GM12801 (cell line): ENCODE results near the gene NES.

Source experiments
- TF ChIP-seq, protein P1 (sequence below): IDR thresholded peaks from one replicate; pipeline ENCODE4 v1.5.1; 2011; ENCODE audit warnings: control low read depth; ENCODE audit not compliant: insufficient read length; ENCODE audit errors: extremely low read depth

The NES gene

DNA sequence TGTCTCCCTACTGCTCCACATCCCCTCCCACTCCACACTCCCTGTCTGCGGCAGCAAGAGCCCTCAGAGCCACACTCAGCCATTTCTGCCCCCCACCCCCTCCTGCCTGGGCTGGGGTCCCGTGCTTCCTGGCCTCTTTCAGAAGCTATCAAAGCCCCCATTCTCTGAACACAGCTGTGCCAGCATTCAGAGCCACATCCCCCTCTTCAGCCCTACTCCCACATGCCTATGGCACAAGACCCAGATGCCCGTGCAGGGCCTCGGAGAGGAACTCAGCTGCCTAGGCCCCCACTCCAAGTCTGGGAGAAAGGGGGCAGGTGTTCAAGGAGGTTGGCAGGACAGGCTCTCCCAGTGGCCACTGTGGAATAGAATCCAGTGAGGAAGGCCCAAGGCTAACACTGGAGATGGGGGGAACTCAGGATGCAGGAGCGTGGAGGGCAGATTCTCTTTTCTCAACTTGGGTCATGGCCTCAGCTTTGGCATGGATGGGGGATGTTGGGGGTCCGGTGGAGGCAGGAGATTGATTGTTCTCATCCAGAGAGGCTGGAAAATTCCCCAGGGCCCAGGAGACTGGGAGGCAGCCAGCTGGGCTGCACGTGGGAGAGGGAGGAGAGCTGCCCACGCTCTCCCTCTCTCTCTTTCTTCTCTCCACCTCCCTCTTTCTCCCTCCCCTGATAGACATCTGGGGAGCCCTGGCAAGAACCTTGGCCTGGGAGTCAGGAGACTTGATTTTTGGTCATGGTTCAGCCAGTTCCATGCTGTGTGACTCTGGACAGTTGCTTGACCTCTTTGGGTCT is 38.8 kb downstream of the NES start:
- TF ChIP-seq, protein P1, sequence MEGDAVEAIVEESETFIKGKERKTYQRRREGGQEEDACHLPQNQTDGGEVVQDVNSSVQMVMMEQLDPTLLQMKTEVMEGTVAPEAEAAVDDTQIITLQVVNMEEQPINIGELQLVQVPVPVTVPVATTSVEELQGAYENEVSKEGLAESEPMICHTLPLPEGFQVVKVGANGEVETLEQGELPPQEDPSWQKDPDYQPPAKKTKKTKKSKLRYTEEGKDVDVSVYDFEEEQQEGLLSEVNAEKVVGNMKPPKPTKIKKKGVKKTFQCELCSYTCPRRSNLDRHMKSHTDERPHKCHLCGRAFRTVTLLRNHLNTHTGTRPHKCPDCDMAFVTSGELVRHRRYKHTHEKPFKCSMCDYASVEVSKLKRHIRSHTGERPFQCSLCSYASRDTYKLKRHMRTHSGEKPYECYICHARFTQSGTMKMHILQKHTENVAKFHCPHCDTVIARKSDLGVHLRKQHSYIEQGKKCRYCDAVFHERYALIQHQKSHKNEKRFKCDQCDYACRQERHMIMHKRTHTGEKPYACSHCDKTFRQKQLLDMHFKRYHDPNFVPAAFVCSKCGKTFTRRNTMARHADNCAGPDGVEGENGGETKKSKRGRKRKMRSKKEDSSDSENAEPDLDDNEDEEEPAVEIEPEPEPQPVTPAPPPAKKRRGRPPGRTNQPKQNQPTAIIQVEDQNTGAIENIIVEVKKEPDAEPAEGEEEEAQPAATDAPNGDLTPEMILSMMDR: no peak

DNA sequence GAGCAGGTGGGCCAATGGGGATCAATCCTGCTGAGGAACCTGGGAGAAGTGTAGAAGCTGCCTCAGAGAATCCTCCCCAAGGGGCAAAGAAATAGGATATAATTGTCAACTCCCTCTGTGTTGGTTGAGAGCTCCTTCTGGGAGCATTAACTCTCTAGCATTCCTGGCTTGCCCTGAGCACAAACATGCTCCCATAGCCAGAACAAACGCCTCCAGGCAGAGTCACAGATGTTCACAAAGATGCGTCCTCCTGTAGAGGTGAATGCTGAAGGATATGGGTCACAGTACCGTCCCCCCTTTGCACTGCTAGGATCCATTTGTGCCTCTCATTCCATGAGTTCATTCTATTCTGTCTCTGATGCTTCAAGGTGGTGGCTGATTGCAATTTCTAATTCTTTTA is 44.9 kb downstream of the NES start:
- TF ChIP-seq, protein P1: no peak

DNA sequence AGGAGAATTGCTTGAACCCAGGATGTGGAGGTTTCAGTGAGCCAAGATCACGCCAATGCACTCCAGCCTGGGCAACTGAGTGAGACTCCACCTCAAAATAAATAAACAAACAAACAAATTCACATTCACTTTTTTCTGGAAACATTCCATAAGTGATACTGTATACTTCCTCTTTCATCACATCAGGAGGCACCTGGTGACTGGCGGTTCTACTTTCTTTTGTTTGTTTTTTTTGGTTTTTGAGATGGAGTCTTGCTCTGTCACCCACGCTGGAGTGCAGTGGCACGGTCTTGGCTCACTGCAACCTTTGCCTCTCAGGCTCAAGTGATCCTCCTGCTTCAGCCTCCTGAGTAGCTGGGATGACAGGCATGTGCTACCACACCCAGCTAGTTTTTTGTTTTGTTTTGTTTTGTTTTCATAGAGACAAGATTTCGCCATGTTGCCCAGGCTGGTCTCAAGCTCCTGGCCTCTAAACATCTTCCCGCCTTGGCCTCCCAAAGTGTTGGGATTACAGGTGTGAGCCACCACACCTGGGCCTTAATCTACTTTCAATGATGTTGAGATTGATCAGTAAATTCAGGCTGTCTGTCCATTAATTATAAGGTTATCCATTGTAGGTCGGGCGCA is 47.3 kb downstream of the NES start:
- TF ChIP-seq, protein P1: no peak

DNA sequence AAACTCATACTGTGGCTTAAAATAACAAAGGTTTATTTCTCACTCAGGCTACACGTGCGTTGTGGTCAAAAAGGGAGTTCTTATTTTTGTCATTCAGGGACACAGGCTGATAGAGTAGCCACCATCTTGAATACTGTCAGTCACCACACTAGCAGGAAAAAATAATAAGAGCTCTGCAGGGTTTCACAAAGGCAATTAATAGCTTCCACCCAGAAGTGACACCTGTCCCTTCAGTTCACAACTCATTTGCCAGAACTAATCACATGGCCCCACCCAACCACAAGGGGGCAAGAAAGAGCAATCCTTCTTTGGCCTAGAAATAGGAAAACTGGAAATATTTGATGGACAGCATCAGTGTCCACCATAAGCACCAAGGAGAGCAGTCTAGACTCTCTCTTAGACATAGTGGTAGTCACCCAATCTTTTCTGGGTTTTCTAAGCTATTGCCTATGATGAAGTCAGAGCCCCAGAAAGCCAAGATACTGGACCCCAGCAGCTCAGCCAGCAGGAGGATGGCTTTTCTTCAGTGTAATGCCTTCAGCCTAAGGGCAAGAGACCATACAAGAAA is 49.8 kb downstream of the NES start:
- TF ChIP-seq, protein P1: no peak

DNA sequence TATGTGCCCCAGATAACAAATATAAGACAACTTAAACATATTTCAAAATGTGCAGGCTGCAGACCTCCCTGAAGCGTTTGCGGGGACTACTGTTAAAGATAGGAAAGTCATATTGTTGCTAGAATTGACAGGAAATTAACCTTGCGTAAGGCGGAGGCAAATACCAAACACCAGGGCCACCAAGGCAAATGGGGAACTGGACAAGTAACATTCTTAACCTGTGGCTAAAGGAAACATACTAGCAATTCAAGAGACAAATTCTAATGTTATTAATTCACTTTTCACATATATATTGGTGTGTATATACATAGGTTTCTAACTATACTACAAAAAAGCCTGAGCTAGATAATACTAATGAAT is 51.1 kb downstream of the NES start:
- TF ChIP-seq, protein P1: no peak

DNA sequence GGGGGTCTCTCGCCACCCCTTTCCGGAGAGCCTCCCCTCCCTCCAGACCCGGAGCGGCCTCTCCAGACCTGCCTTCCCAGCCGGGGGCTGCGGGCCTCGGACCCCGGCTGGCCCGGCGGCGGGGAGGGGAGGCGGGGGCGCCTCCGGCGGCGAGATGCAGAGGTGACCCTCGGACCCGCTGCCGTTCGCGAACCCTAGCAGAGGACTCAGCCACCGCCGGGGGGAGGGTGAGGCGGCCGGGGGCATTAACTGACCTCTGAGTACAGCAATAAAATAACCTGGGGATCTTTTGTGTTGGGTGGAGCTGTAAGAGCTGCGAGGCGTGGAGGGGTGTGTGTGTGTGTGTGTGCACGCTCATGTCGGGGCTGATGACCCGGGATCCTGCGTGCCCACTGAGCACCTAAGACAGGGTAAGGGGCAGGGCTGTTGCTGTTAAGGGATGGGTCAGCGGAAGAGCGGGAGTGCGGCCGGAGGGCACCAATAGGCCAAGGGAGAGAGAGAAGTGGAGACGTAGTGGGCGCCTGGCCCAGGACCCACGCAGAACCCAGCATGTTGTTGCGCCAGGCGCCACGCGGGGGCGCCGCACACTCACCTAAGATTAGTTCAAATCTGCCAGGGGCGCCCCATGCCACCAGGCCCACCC is 51.6 kb downstream of the NES start:
- TF ChIP-seq, protein P1: no peak

DNA sequence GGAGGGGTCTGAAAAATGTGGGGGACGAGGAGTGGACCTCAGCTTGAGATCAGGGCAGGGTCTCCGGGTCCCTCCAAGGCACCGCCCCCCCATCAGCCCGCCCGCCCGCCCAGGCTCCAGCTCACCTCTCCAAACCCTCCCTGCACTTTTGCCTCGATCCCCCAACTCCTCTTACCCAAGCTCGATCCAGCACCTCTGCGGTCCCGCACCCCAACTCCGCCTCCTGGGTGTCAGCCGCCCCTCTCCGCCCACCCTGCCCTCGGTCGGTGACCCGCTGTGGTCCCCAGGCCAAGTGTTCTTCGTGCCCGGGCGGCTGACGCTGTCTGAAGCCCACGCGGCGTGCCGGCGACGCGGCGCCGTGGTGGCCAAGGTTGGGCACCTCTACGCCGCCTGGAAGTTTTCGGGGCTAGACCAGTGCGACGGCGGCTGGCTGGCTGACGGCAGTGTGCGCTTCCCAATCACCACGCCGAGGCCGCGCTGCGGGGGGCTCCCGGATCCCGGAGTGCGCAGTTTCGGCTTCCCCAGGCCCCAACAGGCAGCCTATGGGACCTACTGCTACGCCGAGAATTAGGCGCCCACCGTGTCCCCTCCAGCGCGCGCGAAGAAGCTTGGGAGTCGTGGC is 52.3 kb downstream of the NES start:
- TF ChIP-seq, protein P1: no peak
